HG03460 (cell line): ENCODE measurements around the gene NME3.

Source experiments
- ATAC-seq: cut with Tn5 transposase; IDR thresholded peaks from one replicate; pipeline ENCODE4 v1.9.1; 2021; ENCODE audit not compliant: unreplicated experiment

Gene NME3

GRCh38 chr16:1729445-1729844 lies 41.9 kb downstream of the NME3 start:
- no peak for ATAC-seq

GRCh38 chr16:1729026-1729425 lies 42.3 kb downstream of the NME3 start:
- no peak for ATAC-seq

- ATAC-seq = no peak
These were observed 43.4 kb downstream of the NME3 start for GRCh38 chr16:1727651-1728624.

GRCh38 chr16:1726661-1727502 lies 44.5 kb downstream of the NME3 start:
- ATAC-seq = no peak

- no peak for ATAC-seq
These were observed 46.9 kb downstream of the NME3 start for GRCh38 chr16:1724491-1724890.

GRCh38 chr16:1723450-1724147 lies 47.7 kb downstream of the NME3 start:
- no peak for ATAC-seq

GRCh38 chr16:1721372-1721771 lies 50.0 kb downstream of the NME3 start:
- ATAC-seq = no peak
